SK-N-SH treated with all-trans-retinoic acid at 6 μM for 48 hours (cell line): ENCODE results near the gene WDR20.

Source experiments
- ATAC-seq: fragments of 200-7000 bp; cut with Tn5 transposase; 3 replicates; pipeline ENCODE4 v1.9.1; 2020; ENCODE audit warnings: mild to moderate bottlenecking, moderate library complexity
- ARNTL ChIP-seq: fragments of 450-650 bp; formaldehyde crosslinking; IDR thresholded peaks from 2 replicates; pipeline ENCODE4 v1.5.0; 2020; ENCODE audit warnings: low read depth, mild to moderate bottlenecking, moderate library complexity, borderline replicate concordance
- BACH2 ChIP-seq: fragments of 250-450 bp; sonication (Bioruptor Pico); IDR thresholded peaks from 2 replicates; pipeline ENCODE4 v1.9.0; 2021; ENCODE audit warnings: mild to moderate bottlenecking, borderline replicate concordance
- ESRRG ChIP-seq: fragments of 250-450 bp; sonication (Bioruptor Pico); IDR thresholded peaks from 2 replicates; pipeline ENCODE4 v1.6.1; 2021; ENCODE audit warnings: mild to moderate bottlenecking
- GLIS3 ChIP-seq: fragments of 250-450 bp; sonication (Bioruptor Pico); IDR thresholded peaks from 2 replicates; pipeline ENCODE4 v1.5.0; 2020; ENCODE audit warnings: mild to moderate bottlenecking, moderate library complexity
- ISL1 ChIP-seq: fragments of 250-450 bp; sonication (Bioruptor Pico); IDR thresholded peaks from 2 replicates; pipeline ENCODE4 v2.1.2; 2022; ENCODE audit warnings: mild to moderate bottlenecking, moderate library complexity
- PPARA ChIP-seq: fragments of 250-450 bp; sonication (Bioruptor Pico); IDR thresholded peaks from 2 replicates; pipeline ENCODE4 v1.5.0; 2020; ENCODE audit warnings: mild to moderate bottlenecking, borderline replicate concordance
- RARB ChIP-seq: fragments of 250-450 bp; sonication (Bioruptor Pico); IDR thresholded peaks from 2 replicates; pipeline ENCODE4 v1.8.0; 2021; ENCODE audit warnings: mild to moderate bottlenecking, moderate library complexity
- SNAI2 ChIP-seq: fragments of 250-450 bp; sonication (Bioruptor Pico); IDR thresholded peaks from 2 replicates; pipeline ENCODE4 v1.5.0; 2020; ENCODE audit warnings: mild to moderate bottlenecking, moderate library complexity
- TCF4 ChIP-seq: fragments of 250-450 bp; sonication (Bioruptor Pico); IDR thresholded peaks from 2 replicates; pipeline ENCODE4 v1.8.0; 2021; ENCODE audit warnings: mild to moderate bottlenecking, moderate library complexity, borderline replicate concordance
- TOX ChIP-seq: fragments of 250-450 bp; sonication (Bioruptor Pico); IDR thresholded peaks from 2 replicates; pipeline ENCODE4 v1.8.0; 2021; ENCODE audit warnings: mild to moderate bottlenecking, moderate library complexity, borderline replicate concordance
- ZC3H10 ChIP-seq: fragments of 250-450 bp; sonication (Bioruptor Pico); IDR thresholded peaks from 2 replicates; pipeline ENCODE4 v1.5.1; 2021; ENCODE audit warnings: mild to moderate bottlenecking, moderate library complexity
- ZFP3 ChIP-seq: fragments of 250-450 bp; sonication (Bioruptor Pico); IDR thresholded peaks from 2 replicates; pipeline ENCODE4 v1.5.0; 2020; ENCODE audit warnings: mild to moderate bottlenecking, moderate library complexity
- ZFP30 ChIP-seq: fragments of 450-650 bp; formaldehyde crosslinking; IDR thresholded peaks from 2 replicates; pipeline ENCODE4 v1.5.0; 2022; ENCODE audit warnings: mild to moderate bottlenecking, moderate library complexity
- ZNF565 ChIP-seq: fragments of 450-650 bp; formaldehyde crosslinking; conservative IDR thresholded peaks from 2 replicates; pipeline ENCODE4 v1.5.0; 2020; ENCODE audit warnings: low read depth, mild to moderate bottlenecking, moderate library complexity
- ZNF70 ChIP-seq: fragments of 450-650 bp; formaldehyde crosslinking; IDR thresholded peaks from 2 replicates; pipeline ENCODE4 v1.5.0; 2020; ENCODE audit warnings: mild to moderate bottlenecking, moderate library complexity
- ZNF8 ChIP-seq: fragments of 450-650 bp; formaldehyde crosslinking; IDR thresholded peaks from 2 replicates; pipeline ENCODE4 v1.5.0; 2020; ENCODE audit warnings: mild to moderate bottlenecking, moderate library complexity
- TF ChIP-seq, protein P1 (sequence below): fragments of 250-450 bp; sonication (Bioruptor Pico); IDR thresholded peaks from 2 replicates; pipeline ENCODE4 v1.5.0; 2020; ENCODE audit warnings: mild to moderate bottlenecking, moderate library complexity
- TF ChIP-seq, protein P2 (sequence below): fragments of 250-450 bp; sonication (Bioruptor Pico); IDR thresholded peaks from 2 replicates; pipeline ENCODE4 v1.5.1; 2021; ENCODE audit warnings: mild to moderate bottlenecking, moderate library complexity
- TF ChIP-seq, protein P3 (sequence below): fragments of 250-450 bp; sonication (Bioruptor Pico); IDR thresholded peaks from 2 replicates; pipeline ENCODE4 v1.5.1; 2020; ENCODE audit warnings: low read depth, mild to moderate bottlenecking, moderate library complexity
- TF ChIP-seq, protein P4 (sequence below): fragments of 250-450 bp; sonication (Bioruptor Pico); IDR thresholded peaks from 2 replicates; pipeline ENCODE4 v1.8.0; 2020; ENCODE audit warnings: mild to moderate bottlenecking, moderate library complexity, borderline replicate concordance

The WDR20 gene

DNA sequence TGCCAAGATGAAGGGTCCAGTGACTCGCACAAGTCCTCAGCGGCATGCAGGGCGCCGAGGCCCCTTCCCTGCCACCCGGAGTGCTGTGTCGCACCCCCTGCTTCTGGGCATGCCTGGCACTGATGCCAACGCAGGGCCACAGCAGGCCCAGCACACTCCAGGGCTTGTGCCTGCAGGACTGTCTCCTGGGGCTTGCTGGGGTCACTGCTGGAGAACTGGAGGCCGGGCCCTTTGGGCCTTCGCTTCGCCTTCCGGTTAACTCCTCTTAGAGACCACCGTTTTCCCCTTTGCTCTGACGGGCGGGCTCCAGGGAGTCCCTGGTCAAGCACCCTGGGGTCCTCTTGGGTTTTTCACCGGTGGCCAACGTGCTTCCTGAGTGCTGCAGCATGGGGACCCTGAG, 79.6 kb downstream of the WDR20 start:
- TF ChIP-seq ZFP30 (CRISPR knock-in tag) (no peak), ZNF70 (no peak), ZFP3 (CRISPR knock-in tag) (no peak), TOX (CRISPR knock-in tag) (no peak), ZNF565 (CRISPR knock-in tag) (no peak), GLIS3 (CRISPR knock-in tag) (no peak), ESRRG (CRISPR knock-in tag) (no peak), TCF4 (no peak), ARNTL (CRISPR knock-in tag) (no peak), SNAI2 (CRISPR knock-in tag) (no peak), PPARA (CRISPR knock-in tag) (no peak), ZC3H10 (CRISPR knock-in tag) (no peak)
- TF ChIP-seq, protein P1, sequence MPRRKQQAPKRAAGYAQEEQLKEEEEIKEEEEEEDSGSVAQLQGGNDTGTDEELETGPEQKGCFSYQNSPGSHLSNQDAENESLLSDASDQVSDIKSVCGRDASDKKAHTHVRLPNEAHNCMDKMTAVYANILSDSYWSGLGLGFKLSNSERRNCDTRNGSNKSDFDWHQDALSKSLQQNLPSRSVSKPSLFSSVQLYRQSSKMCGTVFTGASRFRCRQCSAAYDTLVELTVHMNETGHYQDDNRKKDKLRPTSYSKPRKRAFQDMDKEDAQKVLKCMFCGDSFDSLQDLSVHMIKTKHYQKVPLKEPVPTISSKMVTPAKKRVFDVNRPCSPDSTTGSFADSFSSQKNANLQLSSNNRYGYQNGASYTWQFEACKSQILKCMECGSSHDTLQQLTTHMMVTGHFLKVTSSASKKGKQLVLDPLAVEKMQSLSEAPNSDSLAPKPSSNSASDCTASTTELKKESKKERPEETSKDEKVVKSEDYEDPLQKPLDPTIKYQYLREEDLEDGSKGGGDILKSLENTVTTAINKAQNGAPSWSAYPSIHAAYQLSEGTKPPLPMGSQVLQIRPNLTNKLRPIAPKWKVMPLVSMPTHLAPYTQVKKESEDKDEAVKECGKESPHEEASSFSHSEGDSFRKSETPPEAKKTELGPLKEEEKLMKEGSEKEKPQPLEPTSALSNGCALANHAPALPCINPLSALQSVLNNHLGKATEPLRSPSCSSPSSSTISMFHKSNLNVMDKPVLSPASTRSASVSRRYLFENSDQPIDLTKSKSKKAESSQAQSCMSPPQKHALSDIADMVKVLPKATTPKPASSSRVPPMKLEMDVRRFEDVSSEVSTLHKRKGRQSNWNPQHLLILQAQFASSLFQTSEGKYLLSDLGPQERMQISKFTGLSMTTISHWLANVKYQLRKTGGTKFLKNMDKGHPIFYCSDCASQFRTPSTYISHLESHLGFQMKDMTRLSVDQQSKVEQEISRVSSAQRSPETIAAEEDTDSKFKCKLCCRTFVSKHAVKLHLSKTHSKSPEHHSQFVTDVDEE (CRISPR knock-in tag) = no peak
- TF ChIP-seq, protein P2, sequence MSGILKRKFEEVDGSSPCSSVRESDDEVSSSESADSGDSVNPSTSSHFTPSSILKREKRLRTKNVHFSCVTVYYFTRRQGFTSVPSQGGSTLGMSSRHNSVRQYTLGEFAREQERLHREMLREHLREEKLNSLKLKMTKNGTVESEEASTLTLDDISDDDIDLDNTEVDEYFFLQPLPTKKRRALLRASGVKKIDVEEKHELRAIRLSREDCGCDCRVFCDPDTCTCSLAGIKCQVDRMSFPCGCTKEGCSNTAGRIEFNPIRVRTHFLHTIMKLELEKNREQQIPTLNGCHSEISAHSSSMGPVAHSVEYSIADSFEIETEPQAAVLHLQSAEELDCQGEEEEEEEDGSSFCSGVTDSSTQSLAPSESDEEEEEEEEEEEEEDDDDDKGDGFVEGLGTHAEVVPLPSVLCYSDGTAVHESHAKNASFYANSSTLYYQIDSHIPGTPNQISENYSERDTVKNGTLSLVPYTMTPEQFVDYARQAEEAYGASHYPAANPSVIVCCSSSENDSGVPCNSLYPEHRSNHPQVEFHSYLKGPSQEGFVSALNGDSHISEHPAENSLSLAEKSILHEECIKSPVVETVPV (CRISPR knock-in tag) = no peak
- TF ChIP-seq, protein P3, sequence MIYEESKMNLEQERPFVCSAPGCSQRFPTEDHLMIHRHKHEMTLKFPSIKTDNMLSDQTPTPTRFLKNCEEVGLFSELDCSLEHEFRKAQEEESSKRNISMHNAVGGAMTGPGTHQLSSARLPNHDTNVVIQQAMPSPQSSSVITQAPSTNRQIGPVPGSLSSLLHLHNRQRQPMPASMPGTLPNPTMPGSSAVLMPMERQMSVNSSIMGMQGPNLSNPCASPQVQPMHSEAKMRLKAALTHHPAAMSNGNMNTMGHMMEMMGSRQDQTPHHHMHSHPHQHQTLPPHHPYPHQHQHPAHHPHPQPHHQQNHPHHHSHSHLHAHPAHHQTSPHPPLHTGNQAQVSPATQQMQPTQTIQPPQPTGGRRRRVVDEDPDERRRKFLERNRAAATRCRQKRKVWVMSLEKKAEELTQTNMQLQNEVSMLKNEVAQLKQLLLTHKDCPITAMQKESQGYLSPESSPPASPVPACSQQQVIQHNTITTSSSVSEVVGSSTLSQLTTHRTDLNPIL = no peak
- no peak for ATAC-seq

GRCh38 chr14:102220031-102220430, 80.3 kb downstream of the WDR20 start:
- TF ChIP-seq ESRRG (CRISPR knock-in tag) (no peak), ZNF565 (CRISPR knock-in tag) (no peak), ZNF8 (CRISPR knock-in tag) (no peak), ARNTL (CRISPR knock-in tag) (no peak), ISL1 (CRISPR knock-in tag) (no peak), ZNF70 (no peak), RARB (CRISPR knock-in tag) (no peak), TOX (CRISPR knock-in tag) (no peak)
- TF ChIP-seq, protein P4, sequence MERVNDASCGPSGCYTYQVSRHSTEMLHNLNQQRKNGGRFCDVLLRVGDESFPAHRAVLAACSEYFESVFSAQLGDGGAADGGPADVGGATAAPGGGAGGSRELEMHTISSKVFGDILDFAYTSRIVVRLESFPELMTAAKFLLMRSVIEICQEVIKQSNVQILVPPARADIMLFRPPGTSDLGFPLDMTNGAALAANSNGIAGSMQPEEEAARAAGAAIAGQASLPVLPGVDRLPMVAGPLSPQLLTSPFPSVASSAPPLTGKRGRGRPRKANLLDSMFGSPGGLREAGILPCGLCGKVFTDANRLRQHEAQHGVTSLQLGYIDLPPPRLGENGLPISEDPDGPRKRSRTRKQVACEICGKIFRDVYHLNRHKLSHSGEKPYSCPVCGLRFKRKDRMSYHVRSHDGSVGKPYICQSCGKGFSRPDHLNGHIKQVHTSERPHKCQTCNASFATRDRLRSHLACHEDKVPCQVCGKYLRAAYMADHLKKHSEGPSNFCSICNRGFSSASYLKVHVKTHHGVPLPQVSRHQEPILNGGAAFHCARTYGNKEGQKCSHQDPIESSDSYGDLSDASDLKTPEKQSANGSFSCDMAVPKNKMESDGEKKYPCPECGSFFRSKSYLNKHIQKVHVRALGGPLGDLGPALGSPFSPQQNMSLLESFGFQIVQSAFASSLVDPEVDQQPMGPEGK = no peak
- TF ChIP-seq, all 23 proteins: peak for 0
- ATAC-seq = no peak

DNA sequence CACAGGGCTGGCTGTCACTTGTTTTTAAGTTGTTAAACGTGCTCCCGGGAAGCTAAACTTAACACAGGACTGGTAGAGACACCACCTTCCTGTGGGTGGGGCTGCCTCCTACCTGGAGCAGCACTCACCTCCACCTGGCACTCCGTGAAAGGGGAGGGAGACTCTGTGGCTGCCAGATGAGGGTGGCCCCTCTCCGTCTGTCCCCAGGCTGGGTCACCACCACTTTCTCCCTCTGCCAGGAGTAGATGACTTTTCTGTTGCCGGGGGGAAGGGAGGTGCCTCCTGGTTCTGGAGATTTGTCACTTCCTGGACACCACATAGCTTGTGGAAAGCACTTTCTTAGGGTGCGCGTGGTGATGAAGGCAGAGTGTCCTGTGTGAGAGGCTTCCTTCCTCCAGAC, 81.3 kb downstream of the WDR20 start:
- no peak; the same call in 2 of the 3 replicates for ATAC-seq
- TF ChIP-seq ARNTL (CRISPR knock-in tag) = no peak
- no peak for TF ChIP-seq ESRRG (CRISPR knock-in tag)
- TF ChIP-seq GLIS3 (CRISPR knock-in tag) = no peak
- TF ChIP-seq TOX (CRISPR knock-in tag) = no peak
- no peak for TF ChIP-seq BACH2
- TF ChIP-seq ZC3H10 (CRISPR knock-in tag) = no peak
- no peak for TF ChIP-seq PPARA (CRISPR knock-in tag)

DNA sequence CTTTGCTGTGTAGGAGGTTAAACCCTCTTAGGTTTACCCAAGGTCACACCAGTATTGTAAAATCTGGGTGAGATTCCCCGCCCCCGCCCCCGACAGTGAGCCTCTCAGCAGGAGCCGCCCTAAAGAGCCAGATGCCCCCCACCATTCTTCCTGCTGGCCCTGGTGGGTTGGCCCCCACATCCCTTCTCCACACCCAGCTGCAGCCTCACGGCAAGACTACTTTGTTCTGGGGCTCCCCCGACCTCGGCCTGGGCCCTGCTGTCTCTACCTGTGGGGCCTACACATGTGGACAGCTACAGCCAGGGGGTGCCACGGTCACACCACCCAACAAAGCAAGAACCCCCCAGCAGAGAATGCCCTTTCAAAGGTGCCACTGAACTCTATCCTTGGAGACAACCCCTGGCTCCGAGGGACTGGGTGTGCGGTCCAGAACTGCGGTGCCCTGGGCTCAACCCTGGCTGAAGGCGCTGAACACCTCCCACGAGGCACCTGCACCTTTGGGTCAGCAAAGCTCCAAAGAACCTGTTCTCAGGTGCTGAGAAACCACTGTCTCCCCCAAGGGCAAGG, 82.4 kb downstream of the WDR20 start:
- ATAC-seq = no peak
- no peak for TF ChIP-seq TCF4
- TF ChIP-seq ARNTL (CRISPR knock-in tag) = no peak
- TF ChIP-seq ISL1 (CRISPR knock-in tag) = no peak
- no peak for TF ChIP-seq ZFP3 (CRISPR knock-in tag)
